SKM-1 treated with dmso at 0.1 percent for 144 hours (cell line): ENCODE data around the gene PVALEF.

Experiments
- DNase-seq: peaks from one replicate; lab custom pipeline; 2025; ENCODE audit not compliant: unreplicated experiment; lab: John Stamatoyannopoulos, UW

PVALEF gene

GRCh38 chr17:81165246-81166032 is at the start of gene PVALEF:
PVALEF (plus strand) TSS chr17:81165507; CDS start chr17:81181227, 15,720 bp downstream.
- no peak for DNase-seq

- DNase-seq, result no peak
Observed at GRCh38 chr17:81115749-81116464, 49.4 kb upstream of the PVALEF start.

GRCh38 chr17:81116704-81117103 is 48.6 kb upstream of the PVALEF start:
- no peak for DNase-seq

GRCh38 chr17:81117672-81118198 is 47.6 kb upstream of the PVALEF start:
- no peak for DNase-seq

GRCh38 chr17:81118308-81119221 is 46.7 kb upstream of the PVALEF start:
- no peak for DNase-seq

GRCh38 chr17:81119223-81120148 is 45.8 kb upstream of the PVALEF start:
- no peak for DNase-seq

GRCh38 chr17:81120149-81120484 is 45.2 kb upstream of the PVALEF start:
- no peak for DNase-seq

- DNase-seq, result no peak
Observed at GRCh38 chr17:81120695-81121621, 44.3 kb upstream of the PVALEF start.

GRCh38 chr17:81121841-81122733 is 43.2 kb upstream of the PVALEF start:
- DNase-seq, result no peak

- no peak for DNase-seq
Observed at GRCh38 chr17:81123052-81124048, 42.0 kb upstream of the PVALEF start.

- DNase-seq, result no peak
Observed at GRCh38 chr17:81124377-81124776, 40.9 kb upstream of the PVALEF start.

GRCh38 chr17:81125573-81126081 is 39.7 kb upstream of the PVALEF start:
- DNase-seq, result no peak

- DNase-seq, result no peak
Observed at GRCh38 chr17:81126281-81127132, 38.8 kb upstream of the PVALEF start.

- no peak for DNase-seq
Observed at GRCh38 chr17:81127133-81127455, 38.2 kb upstream of the PVALEF start.

GRCh38 chr17:81127526-81128177 is 37.7 kb upstream of the PVALEF start:
- DNase-seq, result no peak
